SU-DHL-6 (cell line): ENCODE data around the gene FCGR2B.

Experiments used
- EZH2phosphoT487 ChIP-seq: fragments of 200-600 bp; sonication (generic), shearing (Covaris generic); conservative IDR thresholded peaks from 2 replicates; pipeline ENCODE4 v1.6.1; 2018; ENCODE audit warnings: mild to moderate bottlenecking, antibody characterized with exemption, low read length, moderate library complexity, mixed read lengths
- TF ChIP-seq, protein P1 (sequence below): fragments of 200-600 bp; sonication (generic); IDR thresholded peaks from one replicate; pipeline ENCODE4 v1.5.1; 2017; ENCODE audit warnings: antibody characterized with exemption, mild to moderate bottlenecking, low read length, moderate library complexity; ENCODE audit not compliant: insufficient read depth, poor library complexity, severe bottlenecking

DNA sequence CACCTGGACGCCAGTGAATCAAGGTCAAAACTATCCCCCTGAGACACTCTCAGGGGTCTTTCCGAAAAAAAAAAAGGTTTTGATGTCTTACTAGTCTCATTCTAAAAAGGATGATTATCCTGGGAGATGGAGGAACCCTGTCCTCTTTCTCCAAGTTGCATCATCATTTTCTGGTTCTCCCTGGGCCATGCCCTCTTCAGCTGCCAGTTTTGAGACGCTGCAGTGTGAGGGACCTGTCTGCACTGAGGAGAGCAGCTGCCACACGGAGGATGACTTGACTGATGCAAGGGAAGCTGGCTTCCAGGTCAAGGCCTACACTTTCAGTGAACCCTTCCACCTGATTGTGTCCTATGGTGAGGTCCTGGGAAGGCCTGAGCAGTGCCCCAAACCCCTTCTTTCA is 47.6 kb downstream of the FCGR2B start:
- TF ChIP-seq, protein P1, sequence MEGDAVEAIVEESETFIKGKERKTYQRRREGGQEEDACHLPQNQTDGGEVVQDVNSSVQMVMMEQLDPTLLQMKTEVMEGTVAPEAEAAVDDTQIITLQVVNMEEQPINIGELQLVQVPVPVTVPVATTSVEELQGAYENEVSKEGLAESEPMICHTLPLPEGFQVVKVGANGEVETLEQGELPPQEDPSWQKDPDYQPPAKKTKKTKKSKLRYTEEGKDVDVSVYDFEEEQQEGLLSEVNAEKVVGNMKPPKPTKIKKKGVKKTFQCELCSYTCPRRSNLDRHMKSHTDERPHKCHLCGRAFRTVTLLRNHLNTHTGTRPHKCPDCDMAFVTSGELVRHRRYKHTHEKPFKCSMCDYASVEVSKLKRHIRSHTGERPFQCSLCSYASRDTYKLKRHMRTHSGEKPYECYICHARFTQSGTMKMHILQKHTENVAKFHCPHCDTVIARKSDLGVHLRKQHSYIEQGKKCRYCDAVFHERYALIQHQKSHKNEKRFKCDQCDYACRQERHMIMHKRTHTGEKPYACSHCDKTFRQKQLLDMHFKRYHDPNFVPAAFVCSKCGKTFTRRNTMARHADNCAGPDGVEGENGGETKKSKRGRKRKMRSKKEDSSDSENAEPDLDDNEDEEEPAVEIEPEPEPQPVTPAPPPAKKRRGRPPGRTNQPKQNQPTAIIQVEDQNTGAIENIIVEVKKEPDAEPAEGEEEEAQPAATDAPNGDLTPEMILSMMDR = no peak
- TF ChIP-seq EZH2phosphoT487 = no peak
